Progenitor cell of endocrine pancreas (in vitro differentiated cells): Measurements from ENCODE around the gene ECHDC3. TPM values are rescaled to one million over a fixed set of nuclear protein-coding genes. Genes with fewer than 3 reads are reported as not detected.

Experiments used
- DNase-seq: peaks from one replicate; pipeline ENCODE4 v3.0.0; 2021; ENCODE audit warnings: low spot score; ENCODE audit not compliant: unreplicated experiment
- H3K27ac Mint-ChIP-seq: 2 replicates; pipeline ENCODE4 v1.8.0; 2021; ENCODE audit warnings: mild to moderate bottlenecking, moderate library complexity, mixed read lengths
- H3K27me3 Mint-ChIP-seq: 2 replicates; pipeline ENCODE4 v1.8.0; 2021; ENCODE audit warnings: mixed read lengths
- H3K36me3 Mint-ChIP-seq: 2 replicates; pipeline ENCODE4 v1.8.0; 2022; ENCODE audit warnings: mixed read lengths; ENCODE audit not compliant: insufficient read depth
- H3K4me1 Mint-ChIP-seq: 2 replicates; pipeline ENCODE4 v1.8.0; 2021; ENCODE audit warnings: low read depth, mixed read lengths
- H3K4me3 Mint-ChIP-seq: 2 replicates; pipeline ENCODE4 v1.8.0; 2021; ENCODE audit warnings: low read depth, mild to moderate bottlenecking, moderate library complexity, mixed read lengths
- H3K9me3 Mint-ChIP-seq: 2 replicates; pipeline ENCODE4 v1.8.0; 2021; ENCODE audit warnings: low read depth, mixed read lengths
- CTCF ChIP-seq: fragments of 200-600 bp; sonication (generic); IDR thresholded peaks from one replicate; pipeline ENCODE4 v1.5.0; 2021; ENCODE audit warnings: antibody characterized with exemption, mild to moderate bottlenecking; ENCODE audit not compliant: unreplicated experiment
- total RNA-seq: library from RNA; stranded (reverse); gene quantifications from 2 replicates; pipeline ENCODE4 v1.2.1, GENCODE V29; 2021

Gene ECHDC3
- total RNA-seq, 1 donor from 2014 or later: 2.3 TPM

GRCh38 chr10:11740907-11741306 is 1.3 kb upstream of the ECHDC3 start:
- no peak for TF ChIP-seq CTCF
- peak overlapping the region; percentile 38 for H3K4me3 Mint-ChIP-seq
- H3K9me3 Mint-ChIP-seq: peaks cover 8% of the 10 kb centered on the region
- peaks cover 7% of the 10 kb centered on the region for H3K36me3 Mint-ChIP-seq
- H3K27me3 Mint-ChIP-seq: peaks cover 24% of the 10 kb centered on the region
- H3K4me1 Mint-ChIP-seq: peaks cover 6% of the 10 kb centered on the region
- H3K27ac Mint-ChIP-seq: no peak overlapping the region
- no peak for DNase-seq

- peaks cover 24% of the 10 kb centered on the region for H3K27me3 Mint-ChIP-seq
- DNase-seq: no peak
- peaks cover 8% of the 10 kb centered on the region for H3K9me3 Mint-ChIP-seq
- peaks cover 7% of the 10 kb centered on the region for H3K36me3 Mint-ChIP-seq
- H3K4me1 Mint-ChIP-seq: peaks cover 6% of the 10 kb centered on the region
- H3K4me3 Mint-ChIP-seq: peak overlapping the region; percentile 21
- no peak overlapping the region for H3K27ac Mint-ChIP-seq
- no peak for TF ChIP-seq CTCF
These were observed 574 bp upstream of the ECHDC3 start for GRCh38 chr10:11741608-11742007.

DNA sequence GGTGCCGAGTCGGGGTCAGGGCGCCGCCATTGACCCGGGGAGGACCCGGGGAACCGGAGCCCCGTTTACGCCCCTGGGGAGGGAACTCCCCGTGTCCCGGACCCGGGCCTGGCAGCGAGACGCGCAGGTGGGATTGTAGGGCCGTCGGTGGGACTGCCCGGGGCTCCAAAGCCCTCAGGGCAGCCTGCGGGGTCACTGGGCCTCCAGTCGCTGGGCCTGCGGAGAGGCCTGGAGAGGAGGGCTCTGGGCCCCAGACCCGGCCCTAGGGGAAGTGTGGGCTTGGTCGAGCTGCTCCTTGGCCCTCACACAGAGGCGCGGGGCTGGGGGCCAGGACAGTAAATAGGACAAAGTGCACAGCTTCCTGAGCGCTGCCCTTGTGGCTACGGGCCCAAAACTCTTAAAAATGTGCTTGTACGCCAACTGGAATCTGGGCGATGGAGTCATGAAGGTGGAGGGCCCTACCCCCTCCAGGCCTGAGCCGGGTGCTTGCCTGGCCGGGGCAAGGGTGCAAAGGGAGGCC is 657 bp downstream of the ECHDC3 start:
- Mint-ChIP-seq H3K4me3 (no peak overlapping the region), H3K4me1 (peaks cover 1% of the 10 kb centered on the region), H3K27me3 (peaks cover 24% of the 10 kb centered on the region), H3K36me3 (peaks cover 4% of the 10 kb centered on the region), H3K27ac (no peak overlapping the region), H3K9me3 (peaks cover 6% of the 10 kb centered on the region)
- TF ChIP-seq CTCF: no peak
- DNase-seq: no peak

DNA sequence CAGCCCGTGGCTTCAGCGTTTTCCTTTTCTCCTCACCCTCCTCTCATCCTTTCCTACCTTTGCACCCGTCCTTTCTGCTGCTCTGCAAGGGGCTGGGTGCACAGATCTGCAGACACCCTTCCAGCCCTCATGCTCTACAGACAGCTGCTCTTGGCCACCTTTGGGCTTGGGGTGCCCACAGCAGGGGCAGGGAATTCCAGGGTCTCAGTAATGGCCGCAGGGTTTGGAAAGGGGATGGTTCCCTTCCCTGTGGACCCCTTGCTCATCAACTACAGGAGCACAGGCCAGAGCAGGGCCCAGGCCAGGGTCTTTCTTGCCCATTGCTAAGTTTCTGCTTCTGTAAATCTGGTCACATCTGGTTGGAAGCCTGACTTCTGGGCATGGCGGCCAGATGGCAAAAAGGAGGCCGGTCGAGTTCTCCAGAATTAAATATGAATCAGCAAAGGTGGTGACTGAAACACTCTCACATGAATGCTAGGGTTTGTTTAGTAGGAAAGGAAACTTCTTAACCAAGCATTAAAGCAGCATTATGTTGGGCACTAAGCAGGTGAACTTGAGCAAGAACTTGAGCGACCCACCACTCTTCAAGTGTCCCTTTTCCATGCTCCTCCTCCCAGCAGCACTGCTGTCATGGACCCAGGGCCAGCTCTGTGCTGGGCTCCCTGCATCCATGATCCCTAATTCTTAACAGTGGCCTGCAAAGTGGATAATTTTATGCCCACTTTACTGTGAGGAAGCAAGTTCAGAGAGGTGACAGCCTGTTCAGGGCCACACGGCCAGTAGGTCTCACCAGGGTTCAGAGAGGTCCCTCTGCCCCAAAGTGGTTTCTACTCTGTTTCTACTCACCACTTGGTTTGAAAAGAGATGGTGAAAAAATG is 1.5 kb downstream of the ECHDC3 start:
- DNase-seq: no peak
- peaks cover 24% of the 10 kb centered on the region for H3K27me3 Mint-ChIP-seq
- H3K4me1 Mint-ChIP-seq: no peaks in the 10 kb centered on the region
- H3K9me3 Mint-ChIP-seq: peaks cover 3% of the 10 kb centered on the region
- TF ChIP-seq CTCF: no peak
- peak overlapping the region; percentile 46 for H3K4me3 Mint-ChIP-seq
- peaks cover 4% of the 10 kb centered on the region for H3K36me3 Mint-ChIP-seq
- peak overlapping the region; percentile 45 for H3K27ac Mint-ChIP-seq

GRCh38 chr10:11745045-11745444 is 2.9 kb downstream of the ECHDC3 start:
- no peak for TF ChIP-seq CTCF
- Mint-ChIP-seq H3K4me1 (peaks cover 2% of the 10 kb centered on the region), H3K9me3 (peaks cover 3% of the 10 kb centered on the region), H3K36me3 (peaks cover 4% of the 10 kb centered on the region), H3K27ac (no peak overlapping the region), H3K4me3 (no peak overlapping the region), H3K27me3 (peaks cover 24% of the 10 kb centered on the region)
- no peak for DNase-seq
